ENCODE measurements around the gene TAC3.

GRCh38 chr12:56991319-56992246 is 24.7 kb downstream of the TAC3 start:
- TF ChIP-seq CTCF (IDR thresholded peaks at IDR 0.05; ENCODE audit: insufficient read depth, low read length, poor library complexity, severe bottlenecking) = no peak
- no peak for TF ChIP-seq EZH2phosphoT487 (conservative IDR thresholded peaks at IDR 0.05; ENCODE audit: low read length)
